ENCODE results near the gene CMIP. TPM values are rescaled to one million over a fixed set of nuclear protein-coding genes. Genes with fewer than 3 reads are reported as not detected.

Gene CMIP
- polyA plus RNA-seq, 3 donors: 0.85 to 61.9 (median 0.93) TPM

DNA sequence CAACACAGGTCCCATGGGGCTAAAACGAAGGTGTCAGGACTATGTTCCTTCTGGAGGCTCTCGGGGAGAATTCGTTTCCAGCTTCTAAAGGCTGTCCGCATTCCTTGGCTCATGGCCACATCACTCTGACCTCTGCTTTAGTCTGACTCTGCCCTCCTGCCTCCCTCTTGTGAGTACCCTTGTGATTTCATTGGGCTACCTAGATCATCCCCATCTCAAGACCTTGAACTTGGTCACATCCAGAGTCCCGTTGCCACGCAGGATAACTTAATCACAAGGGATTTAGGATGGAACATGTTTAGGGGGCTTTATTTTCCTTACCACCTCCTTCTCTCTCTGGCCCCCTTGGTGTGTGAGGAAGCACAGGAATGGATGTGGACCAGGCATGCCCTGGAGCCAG lies 173.6 kb downstream of the CMIP start:
- Mint-ChIP-seq H3K27me3 (ENCODE audit: low read depth in 3 of 3) (peaks cover 0 to 3% (median 2%) of the 10 kb centered on the region in 3 donors), H3K9me3 (no peaks in the 10 kb centered on the region), H3K4me3 (no peak overlapping the region), H3K4me1 (peaks cover 4% of the 10 kb centered on the region), H3K27ac (peak overlapping the region in 3 of 7 donors; percentile 39 to 85 (median 70)), H3K36me3 (peaks cover 10 to 53% of the 10 kb centered on the region in 2 donors)
- H2AFZ ChIP-seq (ENCODE audit: insufficient read depth, low read depth, low read length, poor library complexity, severe bottlenecking): no peak overlapping the region
- H3K9me3 ChIP-seq (replicated peaks in 1 of 2; ENCODE audit: control insufficient read depth in 1 of 2, insufficient read depth in 1 of 2, low read length in 2 of 2): no peaks in the 10 kb centered on the region
- no peaks in the 10 kb centered on the region for H3K27me3 ChIP-seq (ENCODE audit: control insufficient read depth in 2 of 2, insufficient read depth in 2 of 2, low read length in 2 of 2)
- 94% methylated on average over 3 of the region's 6 CpGs for WGBS (ENCODE audit: insufficient coverage)
- peaks cover 100% of the 10 kb centered on the region for H4K20me1 ChIP-seq (ENCODE audit: insufficient read depth, low read length)
- DNase-seq: no peak
- no peak overlapping the region for H3K4me2 ChIP-seq (replicated peaks; ENCODE audit: extremely low read depth, low read length, poor library complexity, severe bottlenecking)
- TF ChIP-seq, protein P1, sequence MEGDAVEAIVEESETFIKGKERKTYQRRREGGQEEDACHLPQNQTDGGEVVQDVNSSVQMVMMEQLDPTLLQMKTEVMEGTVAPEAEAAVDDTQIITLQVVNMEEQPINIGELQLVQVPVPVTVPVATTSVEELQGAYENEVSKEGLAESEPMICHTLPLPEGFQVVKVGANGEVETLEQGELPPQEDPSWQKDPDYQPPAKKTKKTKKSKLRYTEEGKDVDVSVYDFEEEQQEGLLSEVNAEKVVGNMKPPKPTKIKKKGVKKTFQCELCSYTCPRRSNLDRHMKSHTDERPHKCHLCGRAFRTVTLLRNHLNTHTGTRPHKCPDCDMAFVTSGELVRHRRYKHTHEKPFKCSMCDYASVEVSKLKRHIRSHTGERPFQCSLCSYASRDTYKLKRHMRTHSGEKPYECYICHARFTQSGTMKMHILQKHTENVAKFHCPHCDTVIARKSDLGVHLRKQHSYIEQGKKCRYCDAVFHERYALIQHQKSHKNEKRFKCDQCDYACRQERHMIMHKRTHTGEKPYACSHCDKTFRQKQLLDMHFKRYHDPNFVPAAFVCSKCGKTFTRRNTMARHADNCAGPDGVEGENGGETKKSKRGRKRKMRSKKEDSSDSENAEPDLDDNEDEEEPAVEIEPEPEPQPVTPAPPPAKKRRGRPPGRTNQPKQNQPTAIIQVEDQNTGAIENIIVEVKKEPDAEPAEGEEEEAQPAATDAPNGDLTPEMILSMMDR (IDR thresholded peaks at IDR 0.05): no peak
- no peak overlapping the region for H3K4me3 ChIP-seq (replicated peaks in 1 of 3; ENCODE audit: low read depth in 2 of 3, low read length in 3 of 3)
- H3K9ac ChIP-seq (ENCODE audit: insufficient read depth, low read length, poor library complexity, severe bottlenecking): no peak overlapping the region
- intact Hi-C loops (cut with micrococcal nuclease): no loop called here
- H3K36me3 ChIP-seq (replicated peaks in 1 of 2; ENCODE audit: control insufficient read depth in 1 of 2, insufficient read depth in 2 of 2, low read length in 2 of 2): peaks cover 69 to 96% of the 10 kb centered on the region in 2 donors
- H3K27ac ChIP-seq (ENCODE audit: low read depth in 1 of 2, low read length in 2 of 2): peak overlapping the region in 1 of 2 donors; percentile 40
- H3K79me2 ChIP-seq (ENCODE audit: insufficient read depth, low read length): peaks cover 52% of the 10 kb centered on the region
- no peaks in the 10 kb centered on the region for H3K4me1 ChIP-seq (ENCODE audit: control insufficient read depth in 1 of 2, insufficient read depth in 2 of 2, low read length in 2 of 2)

DNA sequence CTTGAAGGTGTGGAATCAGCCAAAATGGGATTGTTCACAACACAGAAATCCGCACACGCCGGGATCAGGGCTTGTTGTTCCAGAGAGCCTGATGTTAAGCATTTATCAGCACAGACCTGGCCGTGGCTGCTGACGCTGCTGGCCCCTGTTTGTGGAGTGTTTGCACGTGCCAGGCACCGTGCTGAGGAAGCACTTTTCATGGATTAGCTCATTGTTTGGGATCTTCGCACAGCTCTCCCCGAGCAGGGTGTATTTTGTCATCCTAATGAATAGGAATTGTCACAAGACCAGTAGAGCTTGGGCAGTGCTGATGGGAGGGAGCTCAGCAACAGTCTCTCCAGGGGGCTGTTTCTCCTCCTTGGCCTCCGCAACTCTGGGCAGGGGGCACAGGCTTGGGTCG lies 174.1 kb downstream of the CMIP start:
- H3K79me2 ChIP-seq (ENCODE audit: insufficient read depth, low read length): peaks cover 52% of the 10 kb centered on the region
- peaks cover 100% of the 10 kb centered on the region for H4K20me1 ChIP-seq (ENCODE audit: insufficient read depth, low read length)
- TF ChIP-seq, protein P1 (IDR thresholded peaks at IDR 0.05): no peak
- Mint-ChIP-seq H3K4me1 (peaks cover 4% of the 10 kb centered on the region), H3K36me3 (peaks cover 10 to 53% of the 10 kb centered on the region in 2 donors), H3K9me3 (no peaks in the 10 kb centered on the region), H3K4me3 (no peak overlapping the region), H3K27me3 (ENCODE audit: low read depth in 3 of 3) (peaks cover 0 to 3% (median 2%) of the 10 kb centered on the region in 3 donors), H3K27ac (peak overlapping the region in 2 of 7 donors; percentile 39 to 70)
- peaks cover 64 to 96% of the 10 kb centered on the region in 2 donors for H3K36me3 ChIP-seq (replicated peaks in 1 of 2; ENCODE audit: control insufficient read depth in 1 of 2, insufficient read depth in 2 of 2, low read length in 2 of 2)
- H3K4me2 ChIP-seq (replicated peaks; ENCODE audit: extremely low read depth, low read length, poor library complexity, severe bottlenecking): no peak overlapping the region
- no peak for DNase-seq
- peak overlapping the region in 1 of 2 donors; percentile 40 for H3K27ac ChIP-seq (ENCODE audit: low read depth in 1 of 2, low read length in 2 of 2)
- no peak overlapping the region for H3K4me3 ChIP-seq (replicated peaks in 1 of 3; ENCODE audit: low read depth in 2 of 3, low read length in 3 of 3)
- no peaks in the 10 kb centered on the region for H3K27me3 ChIP-seq (ENCODE audit: control insufficient read depth in 2 of 2, insufficient read depth in 2 of 2, low read length in 2 of 2)
- H2AFZ ChIP-seq (ENCODE audit: insufficient read depth, low read depth, low read length, poor library complexity, severe bottlenecking): no peak overlapping the region
- H3K9me3 ChIP-seq (replicated peaks in 1 of 2; ENCODE audit: control insufficient read depth in 1 of 2, insufficient read depth in 1 of 2, low read length in 2 of 2): no peaks in the 10 kb centered on the region
- intact Hi-C loops (cut with micrococcal nuclease): no loop called here
- no peaks in the 10 kb centered on the region for H3K4me1 ChIP-seq (ENCODE audit: control insufficient read depth in 1 of 2, insufficient read depth in 2 of 2, low read length in 2 of 2)
- H3K9ac ChIP-seq (ENCODE audit: insufficient read depth, low read length, poor library complexity, severe bottlenecking): no peak overlapping the region
- over 99% methylated on average over 11 of the region's 11 CpGs for WGBS (ENCODE audit: insufficient coverage)

Data from CD14-positive monocyte (primary cell).